ENCODE data around the gene DLG4. TPM values are rescaled to one million over a fixed set of nuclear protein-coding genes. Genes with fewer than 3 reads are reported as not detected.
"Not testable (repeated sequence)": the region's sequence is repeated elsewhere in the genome, so short reads cannot be mapped to it uniquely, and the experiment has no call there.

DLG4 gene
- total RNA-seq, 4 donors from 2014 or later = 8.7 to 12.5 (median 11.6) TPM

DNA sequence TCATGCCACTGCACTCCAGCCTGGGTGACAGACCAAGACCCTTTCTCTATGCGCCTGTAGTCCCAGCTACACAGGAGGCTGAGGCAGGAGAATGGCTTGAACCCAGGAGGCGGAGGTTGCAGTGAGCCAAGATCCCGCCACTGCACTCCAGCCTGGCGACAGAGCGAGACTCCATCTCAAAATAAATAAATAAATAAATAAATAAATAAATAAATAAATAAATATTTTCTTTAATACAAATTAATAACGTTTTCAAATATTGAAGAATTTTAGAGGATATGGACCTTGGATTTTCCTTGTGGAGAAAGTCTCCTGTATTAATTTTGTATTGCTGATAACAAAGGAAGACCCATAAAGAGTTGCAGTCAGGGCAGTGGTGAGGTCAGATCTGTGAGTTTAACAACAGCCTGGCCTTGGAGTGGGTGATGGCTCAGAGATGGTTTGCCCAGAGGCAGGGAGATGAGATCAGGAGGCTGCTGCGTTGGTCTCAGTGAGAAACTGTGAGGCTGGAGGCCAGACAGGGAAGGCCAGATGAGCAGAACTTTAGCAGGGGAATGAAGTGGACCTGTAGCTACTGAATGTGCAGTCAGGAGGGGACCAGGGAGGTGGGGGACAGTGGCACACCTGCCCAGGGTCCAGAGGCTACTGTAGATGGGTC is 36.1 kb downstream of the DLG4 start:
- TF ChIP-seq, protein P1, sequence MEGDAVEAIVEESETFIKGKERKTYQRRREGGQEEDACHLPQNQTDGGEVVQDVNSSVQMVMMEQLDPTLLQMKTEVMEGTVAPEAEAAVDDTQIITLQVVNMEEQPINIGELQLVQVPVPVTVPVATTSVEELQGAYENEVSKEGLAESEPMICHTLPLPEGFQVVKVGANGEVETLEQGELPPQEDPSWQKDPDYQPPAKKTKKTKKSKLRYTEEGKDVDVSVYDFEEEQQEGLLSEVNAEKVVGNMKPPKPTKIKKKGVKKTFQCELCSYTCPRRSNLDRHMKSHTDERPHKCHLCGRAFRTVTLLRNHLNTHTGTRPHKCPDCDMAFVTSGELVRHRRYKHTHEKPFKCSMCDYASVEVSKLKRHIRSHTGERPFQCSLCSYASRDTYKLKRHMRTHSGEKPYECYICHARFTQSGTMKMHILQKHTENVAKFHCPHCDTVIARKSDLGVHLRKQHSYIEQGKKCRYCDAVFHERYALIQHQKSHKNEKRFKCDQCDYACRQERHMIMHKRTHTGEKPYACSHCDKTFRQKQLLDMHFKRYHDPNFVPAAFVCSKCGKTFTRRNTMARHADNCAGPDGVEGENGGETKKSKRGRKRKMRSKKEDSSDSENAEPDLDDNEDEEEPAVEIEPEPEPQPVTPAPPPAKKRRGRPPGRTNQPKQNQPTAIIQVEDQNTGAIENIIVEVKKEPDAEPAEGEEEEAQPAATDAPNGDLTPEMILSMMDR (IDR thresholded peaks at IDR 0.05) = no peak
- no peak for DNase-seq (ENCODE audit: low spot score)
- ATAC-seq (ENCODE audit: low FRiP score) = no peak

GRCh38 chr17:7182101-7182500 is 37.5 kb downstream of the DLG4 start:
- ATAC-seq (ENCODE audit: low FRiP score); DNase-seq (ENCODE audit: low spot score): not testable (repeated sequence)

- TF ChIP-seq, protein P1 (IDR thresholded peaks at IDR 0.05) = no peak
- no peak for DNase-seq (ENCODE audit: low spot score)
- no peak for ATAC-seq (ENCODE audit: low FRiP score)
These were observed 40.0 kb downstream of the DLG4 start, which contains the start of gene ASGR1 for GRCh38 chr17:7179317-7180254. Gene ASGR1 (minus strand): TSS chr17:7179370. CDS start chr17:7178563, 807 bp downstream.

DNA sequence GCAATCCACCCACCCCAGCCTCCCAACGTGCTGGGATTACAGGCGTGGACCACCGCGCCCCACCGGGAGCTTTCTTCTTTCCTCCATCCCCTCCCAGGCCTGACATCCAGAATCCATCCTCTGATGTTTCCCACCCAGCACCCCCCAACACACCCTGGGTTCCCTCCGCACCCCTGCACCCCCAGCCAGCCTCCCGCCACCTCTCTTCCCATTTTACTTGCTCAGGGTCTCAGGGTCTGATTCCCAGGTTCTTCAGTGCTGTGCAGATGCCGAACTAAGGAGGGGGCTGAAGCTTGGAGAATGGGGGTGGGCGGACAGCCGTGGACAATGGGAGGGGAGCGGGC is 40.7 kb downstream of the DLG4 start:
- TF ChIP-seq, protein P1 (IDR thresholded peaks at IDR 0.05) = no peak
- ATAC-seq (ENCODE audit: low FRiP score) (no peak), DNase-seq (ENCODE audit: low spot score) (no peak)

- DNase-seq (ENCODE audit: low spot score) (no peak), ATAC-seq (ENCODE audit: low FRiP score) (peak; percentile 17)
- TF ChIP-seq, protein P1 (IDR thresholded peaks at IDR 0.05) = no peak
These were observed 41.6 kb downstream of the DLG4 start for GRCh38 chr17:7177954-7178477.

DNA sequence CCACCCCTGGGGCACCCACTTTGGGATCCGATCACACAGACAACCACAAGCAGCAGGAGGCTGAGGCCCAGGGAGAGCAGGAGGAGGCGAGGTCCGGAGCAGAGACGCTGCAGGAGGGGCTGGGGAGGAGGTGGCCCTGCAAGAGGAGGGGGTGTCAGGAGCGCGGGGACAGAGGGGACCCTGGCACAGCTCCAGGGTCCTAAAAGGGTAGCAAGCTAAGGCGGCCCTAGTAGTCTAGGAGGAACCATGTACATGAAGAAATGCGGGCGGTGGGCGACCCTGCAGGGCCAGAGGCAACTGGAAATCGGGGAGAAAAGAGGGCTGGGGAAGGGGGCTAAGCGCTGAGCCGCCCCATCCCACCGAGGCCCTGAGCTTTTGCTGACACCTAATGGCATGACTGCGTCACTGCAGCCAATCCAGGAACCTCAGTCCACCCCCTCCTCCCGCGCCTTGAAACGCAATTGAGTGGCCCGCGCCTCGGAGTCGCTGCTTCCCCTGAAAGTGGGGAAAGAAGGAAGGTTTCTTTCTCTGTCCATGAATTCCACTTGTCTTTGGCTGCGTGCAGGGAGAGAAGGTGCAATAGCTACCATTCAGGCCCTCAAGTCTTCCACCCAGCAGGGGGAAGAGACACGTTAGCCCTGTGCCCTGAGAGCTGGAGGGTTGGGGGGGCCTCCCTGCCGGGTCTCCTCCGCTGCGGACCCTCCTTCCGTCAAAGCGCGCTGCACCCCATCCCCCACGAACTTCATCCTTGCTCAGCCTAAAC is 42.3 kb downstream of the DLG4 start:
- TF ChIP-seq, protein P1 (IDR thresholded peaks at IDR 0.05) = peak in 1 of 3 donors; percentile 31
- DNase-seq (ENCODE audit: low spot score) = peak; percentile 28
- peak; percentile 41 for ATAC-seq (ENCODE audit: low FRiP score)

GRCh38 chr17:7176841-7177190 is 42.8 kb downstream of the DLG4 start:
- DNase-seq (ENCODE audit: low spot score) = no peak
- ATAC-seq (ENCODE audit: low FRiP score) = no peak
- TF ChIP-seq, protein P1 (IDR thresholded peaks at IDR 0.05) = no peak

Data from omental fat pad (tissue), 4 donors.